H9 (cell line): ENCODE measurements around the gene NACAD. TPM values are rescaled to one million over a fixed set of nuclear protein-coding genes. Genes with fewer than 3 reads are reported as not detected.

Experiments
- DNase-seq: peaks from one replicate; pipeline ENCODE4 v3.0.0-alpha.2; 2017
- H2AFZ ChIP-seq: one replicate; pipeline ENCODE4 v1.6.1; 2013; ENCODE audit warnings: mild to moderate bottlenecking, low read length, control low read depth, moderate library complexity
- H2AK5ac ChIP-seq: 2 replicates; pipeline ENCODE4 v1.6.1; 2013; ENCODE audit warnings: low read length, control low read depth, mixed read lengths; ENCODE audit not compliant: insufficient read length
- H2BK120ac ChIP-seq: one replicate; pipeline ENCODE4 v1.6.1; 2013; ENCODE audit warnings: low read depth, mild to moderate bottlenecking, low read length, control low read depth, inconsistent platforms; ENCODE audit not compliant: poor library complexity, severe bottlenecking
- H2BK12ac ChIP-seq: 2 replicates; pipeline ENCODE4 v1.6.1; 2013; ENCODE audit warnings: low read length, control low read depth, mixed read lengths, low read depth; ENCODE audit not compliant: insufficient read length
- H2BK15ac ChIP-seq: 2 replicates; pipeline ENCODE4 v1.6.1; 2013; ENCODE audit warnings: low read depth, low read length, control low read depth
- H2BK20ac ChIP-seq: one replicate; pipeline ENCODE4 v1.6.1; 2013; ENCODE audit warnings: low read depth, mild to moderate bottlenecking, low read length, control low read depth, inconsistent platforms; ENCODE audit not compliant: poor library complexity, severe bottlenecking
- H2BK5ac ChIP-seq: 2 replicates; pipeline ENCODE4 v1.6.1; 2013; ENCODE audit warnings: low read length, control low read depth, mixed read lengths; ENCODE audit not compliant: insufficient read length
- H3K14ac ChIP-seq: 2 replicates; pipeline ENCODE4 v1.6.1; 2013; ENCODE audit warnings: low read length, control low read depth; ENCODE audit not compliant: insufficient read depth
- H3K18ac ChIP-seq: 2 replicates; pipeline ENCODE4 v1.6.1; 2013; ENCODE audit warnings: low read depth, mild to moderate bottlenecking, mixed read lengths, low read length, control low read depth; ENCODE audit not compliant: insufficient read length
- H3K23ac ChIP-seq: 2 replicates; pipeline ENCODE4 v1.6.1; 2013; ENCODE audit warnings: low read length, control low read depth, mixed read lengths, low read depth; ENCODE audit not compliant: insufficient read length
- H3K23me2 ChIP-seq: 2 replicates; pipeline ENCODE4 v1.6.1; 2013; ENCODE audit warnings: low read depth, mild to moderate bottlenecking, mixed read lengths, low read length, control low read depth; ENCODE audit not compliant: insufficient read length, poor library complexity, severe bottlenecking
- H3K27ac ChIP-seq: 2 replicates; pipeline ENCODE4 v1.5.1; 2013; ENCODE audit warnings: low read length, control low read depth, mixed read lengths, low read depth; ENCODE audit not compliant: insufficient read length
- H3K27me3 ChIP-seq: 2 replicates; pipeline ENCODE4 v1.6.1; 2013; ENCODE audit warnings: low read length, control low read depth, inconsistent platforms; ENCODE audit not compliant: insufficient read depth
- H3K4ac ChIP-seq: 2 replicates; pipeline ENCODE4 v1.6.1; 2013; ENCODE audit warnings: low read depth, mild to moderate bottlenecking, control low read depth, inconsistent platforms, low read length, moderate library complexity
- H3K4me1 ChIP-seq: 2 replicates; pipeline ENCODE4 v1.6.1; 2013; ENCODE audit warnings: low read length, control low read depth, inconsistent platforms; ENCODE audit not compliant: insufficient read depth
- H3K4me2 ChIP-seq: 2 replicates; pipeline ENCODE4 v1.6.1; 2013; ENCODE audit warnings: low read length, control low read depth, mixed read lengths; ENCODE audit not compliant: insufficient read length, insufficient read depth
- H3K56ac ChIP-seq: 2 replicates; pipeline ENCODE4 v1.6.1; 2013; ENCODE audit warnings: low read depth, mild to moderate bottlenecking, mixed read lengths, low read length, control low read depth; ENCODE audit not compliant: insufficient read length
- H3K79me1 ChIP-seq: 2 replicates; pipeline ENCODE4 v1.6.1; 2013; ENCODE audit warnings: low read depth, mild to moderate bottlenecking, moderate library complexity, low read length, control low read depth, inconsistent platforms; ENCODE audit not compliant: insufficient read depth, poor library complexity, severe bottlenecking
- H3K79me2 ChIP-seq: 2 replicates; pipeline ENCODE4 v1.6.1; 2013; ENCODE audit warnings: low read length, control low read depth, inconsistent platforms; ENCODE audit not compliant: insufficient read depth
- H3K9ac ChIP-seq: 2 replicates; pipeline ENCODE4 v1.6.1; 2013; ENCODE audit warnings: low read length, control low read depth, mixed read lengths; ENCODE audit not compliant: insufficient read length; ENCODE audit errors: extremely low read depth
- H3K9me3 ChIP-seq: one replicate; pipeline ENCODE4 v1.6.1; 2013; ENCODE audit warnings: low read depth, low read length, inconsistent platforms; ENCODE audit not compliant: control insufficient read depth
- H3T11ph ChIP-seq: one replicate; pipeline ENCODE4 v1.6.1; 2013; ENCODE audit warnings: mild to moderate bottlenecking, low read length, control low read depth, inconsistent platforms
- H4K20me1 ChIP-seq: one replicate; pipeline ENCODE4 v1.6.1; 2013; ENCODE audit not compliant: control insufficient read depth, insufficient read length, insufficient read depth
- H4K5ac ChIP-seq: 2 replicates; pipeline ENCODE4 v1.6.1; 2013; ENCODE audit warnings: low read depth, mild to moderate bottlenecking, mixed read lengths, low read length, control low read depth; ENCODE audit not compliant: insufficient read length
- H4K8ac ChIP-seq: replicated peaks from 2 replicates; pipeline ENCODE4 v1.6.1; 2013; ENCODE audit warnings: low read length, control low read depth, mixed read lengths, low read depth; ENCODE audit not compliant: insufficient read length
- H4K91ac ChIP-seq: 2 replicates; pipeline ENCODE4 v1.6.1; 2013; ENCODE audit warnings: low read depth, mild to moderate bottlenecking, moderate library complexity, mixed read lengths, low read length, control low read depth; ENCODE audit not compliant: insufficient read length
- H3K27ac Mint-ChIP-seq, 3 experiments: 2 replicates in 2 of 3; 3 replicates in 1 of 3; pipeline ENCODE4 v1.8.0; 2020 to 2021; ENCODE audit warnings: mixed read lengths in 3 of 3, mild to moderate bottlenecking in 1 of 3, moderate library complexity in 1 of 3
- H3K27me3 Mint-ChIP-seq: 2 replicates; pipeline ENCODE4 v1.8.0; 2021; ENCODE audit warnings: low read depth, mild to moderate bottlenecking, moderate library complexity, mixed read lengths
- H3K36me3 Mint-ChIP-seq, 3 experiments: 2 replicates in 2 of 3; 3 replicates in 1 of 3; pipeline ENCODE4 v1.8.0; 2020 to 2021; ENCODE audit warnings: low read depth in 3 of 3, mixed read lengths in 3 of 3; ENCODE audit not compliant: insufficient read depth in 1 of 3
- H3K4me1 Mint-ChIP-seq, 2 experiments: 2 replicates each; pipeline ENCODE4 v1.8.0; 2020; ENCODE audit warnings: mixed read lengths in 2 of 2
- H3K4me3 Mint-ChIP-seq, 2 experiments: 2 replicates in 1 of 2; 3 replicates in 1 of 2; pipeline ENCODE4 v1.8.0; 2020 to 2021; ENCODE audit warnings: mild to moderate bottlenecking in 2 of 2, mixed read lengths in 2 of 2, moderate library complexity in 1 of 2
- H3K9me3 Mint-ChIP-seq, 2 experiments: 2 replicates in 1 of 2; 3 replicates in 1 of 2; pipeline ENCODE4 v1.8.0; 2020; ENCODE audit warnings: mild to moderate bottlenecking in 2 of 2, mixed read lengths in 2 of 2, moderate library complexity in 1 of 2
- WGBS: extraction: QIAGEN DNeasy Blood & Tissue Kit; methylation state at CpG from one replicate; pipeline ENCODE4 v1.1.7; 2013; ENCODE audit warnings: missing lambda C conversion rate, low lambda C conversion rate, mixed read lengths; ENCODE audit not compliant: insufficient read length; ENCODE audit errors: extremely low coverage; 5-methylcytosine and 5-hydroxymethylcytosine counted together
- total RNA-seq: library from RNA; stranded (reverse); gene quantifications from 2 replicates; pipeline ENCODE4 v1.2.1, GENCODE V29; 2021
- TF ChIP-seq, protein P1 (sequence below): fragments of 200-600 bp; sonication (generic); conservative IDR thresholded peaks from 3 replicates; pipeline ENCODE4 v1.8.0; 2021; ENCODE audit warnings: antibody characterized with exemption, mild to moderate bottlenecking

The NACAD gene
- total RNA-seq, 1 experiment from 2014 or later = 8.0 TPM

GRCh38 chr7:45123913-45124710, 35.3 kb upstream of the NACAD start:
- Histone ChIP-seq H3K23ac (no peak overlapping the region), H3K18ac (no peak overlapping the region), H3K27me3 (no peaks in the 10 kb centered on the region), H3K27ac (no peak overlapping the region), H2BK5ac (no peak overlapping the region), H3T11ph (no peak overlapping the region), H2BK120ac (no peak overlapping the region), H2AFZ (no peak overlapping the region), H3K14ac (0 out of 2 replicates have a peak overlapping the region, but pooled peaks have one; percentile 47), H2BK20ac (no peak overlapping the region), H3K23me2 (no peaks in the 10 kb centered on the region), H3K4me2 (no peak overlapping the region), H4K91ac (no peak overlapping the region), H3K4ac (no peak overlapping the region), H4K5ac (no peak overlapping the region), H2AK5ac (no peak overlapping the region), H3K79me2 (no peaks in the 10 kb centered on the region), H3K56ac (no peak overlapping the region), H3K79me1 (no peaks in the 10 kb centered on the region), H2BK15ac (no peak overlapping the region), H4K8ac (no peak overlapping the region), H3K4me1 (no peaks in the 10 kb centered on the region), H4K20me1 (no peaks in the 10 kb centered on the region), H3K9ac (no peak overlapping the region), H3K9me3 (no peaks in the 10 kb centered on the region), H2BK12ac (no peak overlapping the region)
- Mint-ChIP-seq H3K4me3 (no peak overlapping the region), H3K9me3 (no peaks in the 10 kb centered on the region), H3K27me3 (peaks cover 8% of the 10 kb centered on the region), H3K4me1 (peaks cover 11% of the 10 kb centered on the region in 2 experiments), H3K36me3 (no peaks in the 10 kb centered on the region), H3K27ac (peak overlapping the region in 1 of 3 experiments; percentile 61; a peak in 1 of 7 replicates)
- DNase-seq = peak; percentile 65
- WGBS = no CpG with 5 or more reads among the region's 12 CpGs
- TF ChIP-seq, protein P1, sequence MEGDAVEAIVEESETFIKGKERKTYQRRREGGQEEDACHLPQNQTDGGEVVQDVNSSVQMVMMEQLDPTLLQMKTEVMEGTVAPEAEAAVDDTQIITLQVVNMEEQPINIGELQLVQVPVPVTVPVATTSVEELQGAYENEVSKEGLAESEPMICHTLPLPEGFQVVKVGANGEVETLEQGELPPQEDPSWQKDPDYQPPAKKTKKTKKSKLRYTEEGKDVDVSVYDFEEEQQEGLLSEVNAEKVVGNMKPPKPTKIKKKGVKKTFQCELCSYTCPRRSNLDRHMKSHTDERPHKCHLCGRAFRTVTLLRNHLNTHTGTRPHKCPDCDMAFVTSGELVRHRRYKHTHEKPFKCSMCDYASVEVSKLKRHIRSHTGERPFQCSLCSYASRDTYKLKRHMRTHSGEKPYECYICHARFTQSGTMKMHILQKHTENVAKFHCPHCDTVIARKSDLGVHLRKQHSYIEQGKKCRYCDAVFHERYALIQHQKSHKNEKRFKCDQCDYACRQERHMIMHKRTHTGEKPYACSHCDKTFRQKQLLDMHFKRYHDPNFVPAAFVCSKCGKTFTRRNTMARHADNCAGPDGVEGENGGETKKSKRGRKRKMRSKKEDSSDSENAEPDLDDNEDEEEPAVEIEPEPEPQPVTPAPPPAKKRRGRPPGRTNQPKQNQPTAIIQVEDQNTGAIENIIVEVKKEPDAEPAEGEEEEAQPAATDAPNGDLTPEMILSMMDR = no peak
